SK-N-SH treated with all-trans-retinoic acid at 6 μM for 48 hours (cell line): ENCODE results near the gene KCNMB1.

Experiments used
- ARNTL ChIP-seq: fragments of 450-650 bp; formaldehyde crosslinking; IDR thresholded peaks from 2 replicates; pipeline ENCODE4 v1.5.0; 2020; ENCODE audit warnings: low read depth, mild to moderate bottlenecking, moderate library complexity, borderline replicate concordance
- BACH2 ChIP-seq: fragments of 250-450 bp; sonication (Bioruptor Pico); IDR thresholded peaks from 2 replicates; pipeline ENCODE4 v1.9.0; 2021; ENCODE audit warnings: mild to moderate bottlenecking, borderline replicate concordance
- CSRNP3 ChIP-seq: fragments of 250-450 bp; sonication (Bioruptor Pico); IDR thresholded peaks from 2 replicates; pipeline ENCODE4 v1.5.1; 2021; ENCODE audit warnings: mild to moderate bottlenecking, moderate library complexity
- ISL1 ChIP-seq: fragments of 250-450 bp; sonication (Bioruptor Pico); IDR thresholded peaks from 2 replicates; pipeline ENCODE4 v2.1.2; 2022; ENCODE audit warnings: mild to moderate bottlenecking, moderate library complexity
- PATZ1 ChIP-seq: fragments of 250-450 bp; sonication (Bioruptor Pico); IDR thresholded peaks from 2 replicates; pipeline ENCODE4 v1.8.0; 2020; ENCODE audit warnings: mild to moderate bottlenecking, moderate library complexity, borderline replicate concordance
- PPARA ChIP-seq: fragments of 250-450 bp; sonication (Bioruptor Pico); IDR thresholded peaks from 2 replicates; pipeline ENCODE4 v1.5.0; 2020; ENCODE audit warnings: mild to moderate bottlenecking, borderline replicate concordance
- RARB ChIP-seq: fragments of 250-450 bp; sonication (Bioruptor Pico); IDR thresholded peaks from 2 replicates; pipeline ENCODE4 v1.8.0; 2021; ENCODE audit warnings: mild to moderate bottlenecking, moderate library complexity
- ZC3H10 ChIP-seq: fragments of 250-450 bp; sonication (Bioruptor Pico); IDR thresholded peaks from 2 replicates; pipeline ENCODE4 v1.5.1; 2021; ENCODE audit warnings: mild to moderate bottlenecking, moderate library complexity
- ZFP3 ChIP-seq: fragments of 250-450 bp; sonication (Bioruptor Pico); IDR thresholded peaks from 2 replicates; pipeline ENCODE4 v1.5.0; 2020; ENCODE audit warnings: mild to moderate bottlenecking, moderate library complexity
- ZFP30 ChIP-seq: fragments of 450-650 bp; formaldehyde crosslinking; IDR thresholded peaks from 2 replicates; pipeline ENCODE4 v1.5.0; 2022; ENCODE audit warnings: mild to moderate bottlenecking, moderate library complexity
- ZNF565 ChIP-seq: fragments of 450-650 bp; formaldehyde crosslinking; conservative IDR thresholded peaks from 2 replicates; pipeline ENCODE4 v1.5.0; 2020; ENCODE audit warnings: low read depth, mild to moderate bottlenecking, moderate library complexity
- ZNF70 ChIP-seq: fragments of 450-650 bp; formaldehyde crosslinking; IDR thresholded peaks from 2 replicates; pipeline ENCODE4 v1.5.0; 2020; ENCODE audit warnings: mild to moderate bottlenecking, moderate library complexity
- ZNF8 ChIP-seq: fragments of 450-650 bp; formaldehyde crosslinking; IDR thresholded peaks from 2 replicates; pipeline ENCODE4 v1.5.0; 2020; ENCODE audit warnings: mild to moderate bottlenecking, moderate library complexity
- TF ChIP-seq, protein P1 (sequence below): fragments of 250-450 bp; sonication (Bioruptor Pico); IDR thresholded peaks from 2 replicates; pipeline ENCODE4 v1.5.1; 2020; ENCODE audit warnings: low read depth, mild to moderate bottlenecking, moderate library complexity

- TF ChIP-seq ZNF8: no peak
- no peak for TF ChIP-seq PATZ1 (CRISPR knock-in tag)
- TF ChIP-seq ZFP30: no peak
- TF ChIP-seq BACH2 (CRISPR knock-in tag): no peak
- TF ChIP-seq ZNF70 (CRISPR knock-in tag): no peak
- no peak for TF ChIP-seq CSRNP3 (CRISPR knock-in tag)
- TF ChIP-seq RARB (CRISPR knock-in tag): no peak
- TF ChIP-seq, protein P1, sequence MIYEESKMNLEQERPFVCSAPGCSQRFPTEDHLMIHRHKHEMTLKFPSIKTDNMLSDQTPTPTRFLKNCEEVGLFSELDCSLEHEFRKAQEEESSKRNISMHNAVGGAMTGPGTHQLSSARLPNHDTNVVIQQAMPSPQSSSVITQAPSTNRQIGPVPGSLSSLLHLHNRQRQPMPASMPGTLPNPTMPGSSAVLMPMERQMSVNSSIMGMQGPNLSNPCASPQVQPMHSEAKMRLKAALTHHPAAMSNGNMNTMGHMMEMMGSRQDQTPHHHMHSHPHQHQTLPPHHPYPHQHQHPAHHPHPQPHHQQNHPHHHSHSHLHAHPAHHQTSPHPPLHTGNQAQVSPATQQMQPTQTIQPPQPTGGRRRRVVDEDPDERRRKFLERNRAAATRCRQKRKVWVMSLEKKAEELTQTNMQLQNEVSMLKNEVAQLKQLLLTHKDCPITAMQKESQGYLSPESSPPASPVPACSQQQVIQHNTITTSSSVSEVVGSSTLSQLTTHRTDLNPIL: no peak
- TF ChIP-seq PPARA (CRISPR knock-in tag): no peak
- no peak for TF ChIP-seq ZFP3 (CRISPR knock-in tag)
- no peak for TF ChIP-seq ISL1 (CRISPR knock-in tag)
- no peak for TF ChIP-seq ZNF565 (CRISPR knock-in tag)
- no peak for TF ChIP-seq ARNTL (CRISPR knock-in tag)
- no peak for TF ChIP-seq ZC3H10 (CRISPR knock-in tag)
These were observed 19.1 kb upstream of the KCNMB1 start for GRCh38 chr5:170408226-170408625.
